Measurements from ENCODE around the gene PLA2G4C. TPM values are rescaled to one million over a fixed set of nuclear protein-coding genes. Genes with fewer than 3 reads are reported as not detected.
A peak's percentile ranks its signal among the peaks of the same experiment; 100 is the strongest.

Gene PLA2G4C
- total and polyA plus RNA-seq, 2 of the 8 experiments (the other 6 are each of a cell fraction or from before 2014, with no cell fraction given) = 14.9 to 20.5 TPM

DNA sequence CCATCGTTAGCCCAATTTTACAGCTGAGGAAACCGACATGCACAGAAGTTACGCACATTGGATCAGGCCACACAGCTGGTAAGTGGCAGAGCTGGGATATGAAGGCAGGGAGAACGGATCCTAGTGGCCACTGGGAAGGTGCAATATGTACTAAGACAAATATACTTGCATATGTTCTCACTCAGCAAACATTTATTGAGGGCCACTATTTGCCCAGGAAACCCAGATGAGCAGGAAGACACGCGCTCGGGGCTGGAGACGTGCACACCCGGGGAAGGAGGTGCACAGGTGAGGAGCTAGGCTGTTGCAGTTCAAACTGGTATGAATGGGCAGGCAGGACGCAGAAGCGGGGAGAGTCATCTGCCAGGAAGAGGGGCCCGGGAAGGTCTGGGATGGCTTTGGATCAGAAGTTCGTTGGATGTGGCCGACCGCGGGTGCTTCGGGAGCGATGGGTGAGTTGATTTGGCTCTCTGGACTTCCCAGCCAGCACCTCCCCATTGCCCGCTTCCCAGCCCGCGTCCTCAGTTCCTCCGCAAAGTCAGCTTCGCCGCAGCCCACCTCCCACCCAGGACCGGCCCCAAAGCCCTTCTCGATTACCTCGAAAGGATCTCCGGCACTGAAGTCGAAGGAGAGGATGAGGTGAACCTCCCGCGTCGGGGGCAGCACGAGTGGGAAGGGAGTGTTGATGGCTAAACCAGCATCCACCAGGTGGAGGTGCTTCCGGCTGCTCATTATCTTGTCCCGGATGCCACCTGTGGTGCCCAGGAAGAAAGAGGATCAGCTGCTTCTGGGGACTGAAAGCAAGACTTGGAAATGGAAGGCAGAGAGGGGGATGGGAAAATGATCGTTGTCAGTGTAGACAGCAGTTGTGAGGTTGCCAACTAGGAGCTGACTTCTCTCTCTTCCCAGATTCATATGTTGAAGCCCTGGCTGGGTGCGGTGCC is 48.9 kb downstream of the PLA2G4C start (continued):
- TF ChIP-seq TBP (IDR thresholded peaks at IDR 0.05; ENCODE audit: low read depth, low read length) = no peak
- TF ChIP-seq GABPA (IDR thresholded peaks at IDR 0.05; ENCODE audit: borderline replicate concordance, insufficient read depth, low read length) = peak; percentile 47; the same call in 1 of the 2 replicates
- no peak for TF ChIP-seq SIRT6 (IDR thresholded peaks at IDR 0.05; ENCODE audit: low read length)
- TF ChIP-seq PHF8 (conservative IDR thresholded peaks at IDR 0.05; ENCODE audit: low read depth, low read length) = no peak
- 0 out of 4 replicates have a peak, but pooled peaks of 1 of the 2 experiments have one; percentile 37 for TF ChIP-seq SIN3A (conservative IDR thresholded peaks at IDR 0.05 in 1 of 2, IDR thresholded peaks at IDR 0.05 in 1 of 2; ENCODE audit: low read depth in 1 of 2, low read length in 2 of 2)
- TF ChIP-seq CHD1 (IDR thresholded peaks at IDR 0.05; ENCODE audit: low read depth, low read length) = no peak
- no peak for TF ChIP-seq TEAD4 (IDR thresholded peaks at IDR 0.05; ENCODE audit: low read depth, low read length)
- TF ChIP-seq RBBP5 (IDR thresholded peaks at IDR 0.05; ENCODE audit: borderline replicate concordance, low read depth, low read length) = 0 out of 2 replicates have a peak, but pooled peaks have one; percentile 37
- TF ChIP-seq YY1 (IDR thresholded peaks at IDR 0.05; ENCODE audit: low read depth, low read length) = no peak
- TF ChIP-seq CHD2 (IDR thresholded peaks at IDR 0.05; ENCODE audit: low read length) = no peak
- TF ChIP-seq, protein P1, sequence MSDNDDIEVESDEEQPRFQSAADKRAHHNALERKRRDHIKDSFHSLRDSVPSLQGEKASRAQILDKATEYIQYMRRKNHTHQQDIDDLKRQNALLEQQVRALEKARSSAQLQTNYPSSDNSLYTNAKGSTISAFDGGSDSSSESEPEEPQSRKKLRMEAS (IDR thresholded peaks at IDR 0.05) = peak; percentile 70
- no peak for TF ChIP-seq NRF1 (IDR thresholded peaks at IDR 0.05; ENCODE audit: low read depth, low read length)
- no peak for TF ChIP-seq KDM5A (IDR thresholded peaks at IDR 0.05; ENCODE audit: low read length)
- TF ChIP-seq, protein P2, sequence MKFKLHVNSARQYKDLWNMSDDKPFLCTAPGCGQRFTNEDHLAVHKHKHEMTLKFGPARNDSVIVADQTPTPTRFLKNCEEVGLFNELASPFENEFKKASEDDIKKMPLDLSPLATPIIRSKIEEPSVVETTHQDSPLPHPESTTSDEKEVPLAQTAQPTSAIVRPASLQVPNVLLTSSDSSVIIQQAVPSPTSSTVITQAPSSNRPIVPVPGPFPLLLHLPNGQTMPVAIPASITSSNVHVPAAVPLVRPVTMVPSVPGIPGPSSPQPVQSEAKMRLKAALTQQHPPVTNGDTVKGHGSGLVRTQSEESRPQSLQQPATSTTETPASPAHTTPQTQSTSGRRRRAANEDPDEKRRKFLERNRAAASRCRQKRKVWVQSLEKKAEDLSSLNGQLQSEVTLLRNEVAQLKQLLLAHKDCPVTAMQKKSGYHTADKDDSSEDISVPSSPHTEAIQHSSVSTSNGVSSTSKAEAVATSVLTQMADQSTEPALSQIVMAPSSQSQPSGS (IDR thresholded peaks at IDR 0.05; ENCODE audit: low read length) = no peak
- TF ChIP-seq SP1 (IDR thresholded peaks at IDR 0.05; ENCODE audit: low read depth, low read length) = peak; percentile 73
- no peak for TF ChIP-seq HDAC2 (IDR thresholded peaks at IDR 0.05; ENCODE audit: borderline replicate concordance in 1 of 2, low read depth in 2 of 2, low read length in 2 of 2)
- TF ChIP-seq ZNF274 (IDR thresholded peaks at IDR 0.05; ENCODE audit: borderline replicate concordance, extremely low read depth, low read length) = no peak
- TF ChIP-seq ASH2L (IDR thresholded peaks at IDR 0.05; ENCODE audit: low read length) = no peak
- TF ChIP-seq SP4 (IDR thresholded peaks at IDR 0.05; ENCODE audit: low read length) = no peak
- TF ChIP-seq BACH1 (IDR thresholded peaks at IDR 0.05; ENCODE audit: low read length) = no peak
- TF ChIP-seq SP2 (IDR thresholded peaks at IDR 0.05; ENCODE audit: low read length) = no peak
- TF ChIP-seq SRF (IDR thresholded peaks at IDR 0.05; ENCODE audit: low read depth, low read length) = no peak
